HepG2 (cell line): ENCODE data around the gene MEF2B. TPM values are rescaled to one million over a fixed set of nuclear protein-coding genes. Genes with fewer than 3 reads are reported as not detected.
A peak's percentile ranks its signal among the peaks of the same experiment; 100 is the strongest.

Experiments used
- CBX5 ChIP-seq: sonication (generic); formaldehyde crosslinking; IDR thresholded peaks from 2 replicates; pipeline ENCODE4 v1.4.0; 2020; ENCODE audit warnings: missing genetic modification reagents, borderline replicate concordance
- MAX ChIP-seq: IDR thresholded peaks from 2 replicates; pipeline ENCODE4 v1.6.1; 2012; ENCODE audit warnings: inconsistent platforms
- MTA3 ChIP-seq: sonication (generic); formaldehyde crosslinking; IDR thresholded peaks from 2 replicates; pipeline ENCODE4 v1.4.0; 2020; ENCODE audit warnings: missing genetic modification reagents
- MTF2 ChIP-seq: sonication (generic); formaldehyde crosslinking; IDR thresholded peaks from 2 replicates; pipeline ENCODE4 v1.5.0; 2020; ENCODE audit warnings: missing genetic modification reagents, borderline replicate concordance
- NRL ChIP-seq: sonication (generic); formaldehyde crosslinking; IDR thresholded peaks from 2 replicates; pipeline ENCODE4 v1.5.0; 2020; ENCODE audit warnings: missing genetic modification reagents, mild to moderate bottlenecking, moderate library complexity, borderline replicate concordance
- ZNF180 ChIP-seq: sonication (generic); formaldehyde crosslinking; IDR thresholded peaks from 2 replicates; pipeline ENCODE4 v1.4.0; 2020; ENCODE audit warnings: low read depth, missing genetic modification reagents, borderline replicate concordance
- polyA plus RNA-seq, 8 experiments: library from polyadenylated mRNA; depleted of rRNA in 3 of 8; stranded (reverse) in 7 of 8; unstranded in 1 of 8; fragments of >200 nt; fragmentation: Illumina TruSeq in 4 of 8; extraction: Trizol in 4 of 8; gene quantifications; 2 replicates each; pipeline versions ENCODE4 v1.2.1 to v1.2.3, GENCODE V29; 2011 to 2016; ENCODE audit warnings: low read depth in 4 of 8, missing spikeins in 1 of 8, mixed read lengths in 1 of 8; ENCODE audit not compliant: insufficient read depth in 1 of 8
- total RNA-seq, 5 experiments: library from RNA; depleted of rRNA; stranded (reverse); fragments of >200 nt; fragmentation: Illumina TruSeq; extraction: Trizol; gene quantifications; 2 replicates each; pipeline ENCODE4 v1.2.3, GENCODE V29; 2016; ENCODE audit warnings: low read depth in 1 of 5
- TF ChIP-seq, protein P1 (sequence below): sonication (generic); formaldehyde crosslinking; IDR thresholded peaks from 2 replicates; pipeline ENCODE4 v1.4.0; 2020; ENCODE audit warnings: low read depth, mild to moderate bottlenecking, missing genetic modification reagents
- TF ChIP-seq, protein P2 (sequence below): sonication (generic); formaldehyde crosslinking; IDR thresholded peaks from 2 replicates; pipeline ENCODE4 v1.4.0; 2020; ENCODE audit warnings: mild to moderate bottlenecking, missing genetic modification reagents
- TF ChIP-seq, protein P3 (sequence below): sonication (generic); formaldehyde crosslinking; IDR thresholded peaks from 2 replicates; pipeline ENCODE4 v1.5.1; 2020; ENCODE audit warnings: missing genetic modification reagents, mild to moderate bottlenecking, borderline replicate concordance
- TF ChIP-seq, protein P4 (sequence below): sonication (generic); formaldehyde crosslinking; IDR thresholded peaks from 2 replicates; pipeline ENCODE4 v1.5.0; 2020; ENCODE audit warnings: mild to moderate bottlenecking, missing genetic modification reagents, borderline replicate concordance

The MEF2B gene
- total and polyA plus RNA-seq, 2 of the 13 experiments (the other 11 are each of a cell fraction or from before 2014, with no cell fraction given) = 1.2 to 1.7 TPM

DNA sequence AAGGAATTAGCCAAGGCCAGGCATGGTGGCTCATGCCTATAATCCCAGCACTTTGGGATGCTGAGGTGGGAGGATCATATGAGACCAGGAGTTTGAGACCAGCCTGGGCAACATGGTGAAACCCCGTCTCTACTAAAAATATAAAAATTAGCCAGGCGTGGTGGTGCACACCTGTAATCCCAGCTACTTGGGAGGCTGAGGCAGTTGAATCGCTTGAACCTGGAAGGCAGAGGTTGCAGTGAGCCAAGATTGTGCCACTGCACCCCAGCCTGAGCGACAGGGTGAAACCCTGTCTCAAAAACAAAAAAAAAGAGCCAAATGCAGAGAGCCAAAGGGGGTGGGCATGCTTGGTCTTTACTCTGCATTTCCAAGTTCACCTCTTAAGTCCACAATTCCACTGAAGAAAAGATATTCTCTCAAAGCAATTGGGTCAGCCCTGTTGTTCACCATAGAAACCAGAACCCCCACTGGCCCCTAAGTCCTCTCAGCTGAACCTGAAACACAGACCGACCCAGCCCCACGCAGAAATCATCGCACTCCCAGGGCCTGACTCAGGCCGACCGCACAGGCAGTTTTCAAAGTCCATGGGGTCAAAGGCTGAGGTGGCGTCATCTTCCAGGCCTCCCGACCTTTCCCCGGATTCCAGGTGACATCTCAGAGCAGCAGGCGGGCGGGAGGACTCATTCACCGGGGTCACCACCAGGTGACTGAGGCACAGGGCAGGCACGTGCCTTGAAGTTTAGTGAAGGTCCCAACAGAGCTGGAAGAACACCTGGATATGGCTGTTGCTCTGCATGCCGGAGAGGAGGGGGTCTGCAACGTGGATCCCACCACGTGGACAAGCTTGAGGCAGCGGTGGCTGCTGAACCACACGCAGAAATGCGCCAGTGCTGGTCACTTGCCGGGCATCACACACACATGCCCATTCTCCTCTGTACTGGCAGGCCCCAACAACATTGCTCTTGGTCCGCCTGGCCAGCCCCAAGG lies 73.1 kb downstream of the MEF2B start (continued):
- no peak for TF ChIP-seq ZNF180 (CRISPR knock-in tag)
- peak; percentile 78; the same call in 1 of the 2 replicates for TF ChIP-seq CBX5
- TF ChIP-seq MTA3 = no peak
- TF ChIP-seq, protein P1, sequence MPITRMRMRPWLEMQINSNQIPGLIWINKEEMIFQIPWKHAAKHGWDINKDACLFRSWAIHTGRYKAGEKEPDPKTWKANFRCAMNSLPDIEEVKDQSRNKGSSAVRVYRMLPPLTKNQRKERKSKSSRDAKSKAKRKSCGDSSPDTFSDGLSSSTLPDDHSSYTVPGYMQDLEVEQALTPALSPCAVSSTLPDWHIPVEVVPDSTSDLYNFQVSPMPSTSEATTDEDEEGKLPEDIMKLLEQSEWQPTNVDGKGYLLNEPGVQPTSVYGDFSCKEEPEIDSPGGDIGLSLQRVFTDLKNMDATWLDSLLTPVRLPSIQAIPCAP (CRISPR knock-in tag) = no peak
- TF ChIP-seq, protein P2, sequence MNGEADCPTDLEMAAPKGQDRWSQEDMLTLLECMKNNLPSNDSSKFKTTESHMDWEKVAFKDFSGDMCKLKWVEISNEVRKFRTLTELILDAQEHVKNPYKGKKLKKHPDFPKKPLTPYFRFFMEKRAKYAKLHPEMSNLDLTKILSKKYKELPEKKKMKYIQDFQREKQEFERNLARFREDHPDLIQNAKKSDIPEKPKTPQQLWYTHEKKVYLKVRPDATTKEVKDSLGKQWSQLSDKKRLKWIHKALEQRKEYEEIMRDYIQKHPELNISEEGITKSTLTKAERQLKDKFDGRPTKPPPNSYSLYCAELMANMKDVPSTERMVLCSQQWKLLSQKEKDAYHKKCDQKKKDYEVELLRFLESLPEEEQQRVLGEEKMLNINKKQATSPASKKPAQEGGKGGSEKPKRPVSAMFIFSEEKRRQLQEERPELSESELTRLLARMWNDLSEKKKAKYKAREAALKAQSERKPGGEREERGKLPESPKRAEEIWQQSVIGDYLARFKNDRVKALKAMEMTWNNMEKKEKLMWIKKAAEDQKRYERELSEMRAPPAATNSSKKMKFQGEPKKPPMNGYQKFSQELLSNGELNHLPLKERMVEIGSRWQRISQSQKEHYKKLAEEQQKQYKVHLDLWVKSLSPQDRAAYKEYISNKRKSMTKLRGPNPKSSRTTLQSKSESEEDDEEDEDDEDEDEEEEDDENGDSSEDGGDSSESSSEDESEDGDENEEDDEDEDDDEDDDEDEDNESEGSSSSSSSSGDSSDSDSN (CRISPR knock-in tag) = peak; percentile 65; the same call in 1 of the 2 replicates
- TF ChIP-seq, protein P3, sequence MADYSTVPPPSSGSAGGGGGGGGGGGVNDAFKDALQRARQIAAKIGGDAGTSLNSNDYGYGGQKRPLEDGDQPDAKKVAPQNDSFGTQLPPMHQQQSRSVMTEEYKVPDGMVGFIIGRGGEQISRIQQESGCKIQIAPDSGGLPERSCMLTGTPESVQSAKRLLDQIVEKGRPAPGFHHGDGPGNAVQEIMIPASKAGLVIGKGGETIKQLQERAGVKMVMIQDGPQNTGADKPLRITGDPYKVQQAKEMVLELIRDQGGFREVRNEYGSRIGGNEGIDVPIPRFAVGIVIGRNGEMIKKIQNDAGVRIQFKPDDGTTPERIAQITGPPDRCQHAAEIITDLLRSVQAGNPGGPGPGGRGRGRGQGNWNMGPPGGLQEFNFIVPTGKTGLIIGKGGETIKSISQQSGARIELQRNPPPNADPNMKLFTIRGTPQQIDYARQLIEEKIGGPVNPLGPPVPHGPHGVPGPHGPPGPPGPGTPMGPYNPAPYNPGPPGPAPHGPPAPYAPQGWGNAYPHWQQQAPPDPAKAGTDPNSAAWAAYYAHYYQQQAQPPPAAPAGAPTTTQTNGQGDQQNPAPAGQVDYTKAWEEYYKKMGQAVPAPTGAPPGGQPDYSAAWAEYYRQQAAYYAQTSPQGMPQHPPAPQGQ (CRISPR knock-in tag) = no peak
- TF ChIP-seq, protein P4, sequence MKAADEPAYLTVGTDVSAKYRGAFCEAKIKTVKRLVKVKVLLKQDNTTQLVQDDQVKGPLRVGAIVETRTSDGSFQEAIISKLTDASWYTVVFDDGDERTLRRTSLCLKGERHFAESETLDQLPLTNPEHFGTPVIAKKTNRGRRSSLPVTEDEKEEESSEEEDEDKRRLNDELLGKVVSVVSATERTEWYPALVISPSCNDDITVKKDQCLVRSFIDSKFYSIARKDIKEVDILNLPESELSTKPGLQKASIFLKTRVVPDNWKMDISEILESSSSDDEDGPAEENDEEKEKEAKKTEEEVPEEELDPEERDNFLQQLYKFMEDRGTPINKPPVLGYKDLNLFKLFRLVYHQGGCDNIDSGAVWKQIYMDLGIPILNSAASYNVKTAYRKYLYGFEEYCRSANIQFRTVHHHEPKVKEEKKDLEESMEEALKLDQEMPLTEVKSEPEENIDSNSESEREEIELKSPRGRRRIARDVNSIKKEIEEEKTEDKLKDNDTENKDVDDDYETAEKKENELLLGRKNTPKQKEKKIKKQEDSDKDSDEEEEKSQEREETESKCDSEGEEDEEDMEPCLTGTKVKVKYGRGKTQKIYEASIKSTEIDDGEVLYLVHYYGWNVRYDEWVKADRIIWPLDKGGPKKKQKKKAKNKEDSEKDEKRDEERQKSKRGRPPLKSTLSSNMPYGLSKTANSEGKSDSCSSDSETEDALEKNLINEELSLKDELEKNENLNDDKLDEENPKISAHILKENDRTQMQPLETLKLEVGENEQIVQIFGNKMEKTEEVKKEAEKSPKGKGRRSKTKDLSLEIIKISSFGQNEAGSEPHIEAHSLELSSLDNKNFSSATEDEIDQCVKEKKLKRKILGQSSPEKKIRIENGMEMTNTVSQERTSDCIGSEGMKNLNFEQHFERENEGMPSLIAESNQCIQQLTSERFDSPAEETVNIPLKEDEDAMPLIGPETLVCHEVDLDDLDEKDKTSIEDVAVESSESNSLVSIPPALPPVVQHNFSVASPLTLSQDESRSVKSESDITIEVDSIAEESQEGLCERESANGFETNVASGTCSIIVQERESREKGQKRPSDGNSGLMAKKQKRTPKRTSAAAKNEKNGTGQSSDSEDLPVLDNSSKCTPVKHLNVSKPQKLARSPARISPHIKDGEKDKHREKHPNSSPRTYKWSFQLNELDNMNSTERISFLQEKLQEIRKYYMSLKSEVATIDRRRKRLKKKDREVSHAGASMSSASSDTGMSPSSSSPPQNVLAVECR (CRISPR knock-in tag) = peak; percentile 86; the same call in 1 of the 2 replicates
- 0 out of 2 replicates have a peak, but pooled peaks have one; percentile 39 for TF ChIP-seq NRL (CRISPR knock-in tag)
- no peak for TF ChIP-seq MTF2 (CRISPR knock-in tag)
- TF ChIP-seq MAX = peak; percentile 96
